VCaP (cell line): ENCODE data around the gene ASAP2.

Experiments
- H3K27ac ChIP-seq: fragments of 450-650 bp; 2 replicates; pipeline ENCODE4 v1.5.1; 2017
- TF ChIP-seq, protein P1 (sequence below): fragments of 450-650 bp; conservative IDR thresholded peaks from 2 replicates; pipeline ENCODE4 v1.5.1; 2017; ENCODE audit warnings: mild to moderate bottlenecking, moderate library complexity

The ASAP2 gene

DNA sequence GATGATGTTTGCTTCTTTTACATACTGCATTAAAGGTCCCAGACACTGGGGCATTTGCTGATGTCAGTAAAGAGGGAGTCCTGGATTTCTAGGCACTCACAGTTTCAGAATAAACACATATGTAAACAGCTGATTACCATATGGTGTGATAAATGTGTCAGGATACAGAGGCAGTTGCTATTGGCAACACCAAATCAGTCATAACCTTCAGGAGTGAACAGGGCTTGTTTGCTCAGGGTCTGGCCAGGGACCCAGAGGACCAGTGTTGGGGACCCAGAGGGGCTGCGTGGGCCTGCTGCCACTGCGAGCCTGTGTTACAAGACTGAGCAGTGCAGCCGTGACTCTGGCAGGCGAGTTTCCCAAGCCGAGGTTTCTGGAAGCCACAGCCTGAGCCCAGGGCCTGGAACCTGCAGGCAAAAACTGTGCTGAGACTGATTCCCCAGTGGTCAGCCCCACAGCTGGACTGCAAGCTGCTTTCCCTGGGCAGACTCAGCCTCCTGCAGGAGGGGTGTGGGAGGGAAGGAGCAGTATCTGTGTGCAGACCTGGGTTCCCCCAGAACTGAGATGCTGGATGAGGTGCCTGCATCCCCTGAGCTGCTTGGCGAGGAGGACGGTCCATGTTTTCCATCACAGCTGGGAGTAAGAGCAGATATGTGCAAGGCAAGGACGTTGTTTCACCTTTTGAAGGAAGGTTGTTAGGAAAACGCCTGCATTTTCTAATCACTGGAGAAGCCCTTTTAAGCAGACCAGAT lies 23.6 kb downstream of the ASAP2 start:
- TF ChIP-seq, protein P1, sequence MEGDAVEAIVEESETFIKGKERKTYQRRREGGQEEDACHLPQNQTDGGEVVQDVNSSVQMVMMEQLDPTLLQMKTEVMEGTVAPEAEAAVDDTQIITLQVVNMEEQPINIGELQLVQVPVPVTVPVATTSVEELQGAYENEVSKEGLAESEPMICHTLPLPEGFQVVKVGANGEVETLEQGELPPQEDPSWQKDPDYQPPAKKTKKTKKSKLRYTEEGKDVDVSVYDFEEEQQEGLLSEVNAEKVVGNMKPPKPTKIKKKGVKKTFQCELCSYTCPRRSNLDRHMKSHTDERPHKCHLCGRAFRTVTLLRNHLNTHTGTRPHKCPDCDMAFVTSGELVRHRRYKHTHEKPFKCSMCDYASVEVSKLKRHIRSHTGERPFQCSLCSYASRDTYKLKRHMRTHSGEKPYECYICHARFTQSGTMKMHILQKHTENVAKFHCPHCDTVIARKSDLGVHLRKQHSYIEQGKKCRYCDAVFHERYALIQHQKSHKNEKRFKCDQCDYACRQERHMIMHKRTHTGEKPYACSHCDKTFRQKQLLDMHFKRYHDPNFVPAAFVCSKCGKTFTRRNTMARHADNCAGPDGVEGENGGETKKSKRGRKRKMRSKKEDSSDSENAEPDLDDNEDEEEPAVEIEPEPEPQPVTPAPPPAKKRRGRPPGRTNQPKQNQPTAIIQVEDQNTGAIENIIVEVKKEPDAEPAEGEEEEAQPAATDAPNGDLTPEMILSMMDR = no peak
- no peak overlapping the region for H3K27ac ChIP-seq

DNA sequence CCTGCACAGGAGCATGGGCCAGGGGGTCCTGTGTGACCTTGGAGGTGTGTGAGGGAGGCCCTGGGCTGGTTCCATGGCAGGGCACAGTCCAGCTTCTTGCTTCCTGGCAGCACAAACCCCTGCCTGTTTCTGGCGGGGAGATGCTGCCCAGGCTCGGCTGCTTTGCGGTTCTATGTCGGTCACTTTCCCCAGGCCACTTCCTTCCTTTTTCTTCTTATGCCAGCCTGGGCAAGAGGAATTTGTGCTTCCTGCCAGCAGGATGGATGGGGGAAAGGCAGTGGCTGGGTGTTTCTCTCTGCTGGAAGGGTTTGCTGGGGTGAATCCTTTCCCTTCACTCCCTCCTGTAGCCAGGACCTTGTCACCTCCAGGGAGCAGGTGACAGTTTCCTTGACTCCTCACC lies 24.3 kb downstream of the ASAP2 start:
- TF ChIP-seq, protein P1 = no peak
- H3K27ac ChIP-seq = no peak overlapping the region

DNA sequence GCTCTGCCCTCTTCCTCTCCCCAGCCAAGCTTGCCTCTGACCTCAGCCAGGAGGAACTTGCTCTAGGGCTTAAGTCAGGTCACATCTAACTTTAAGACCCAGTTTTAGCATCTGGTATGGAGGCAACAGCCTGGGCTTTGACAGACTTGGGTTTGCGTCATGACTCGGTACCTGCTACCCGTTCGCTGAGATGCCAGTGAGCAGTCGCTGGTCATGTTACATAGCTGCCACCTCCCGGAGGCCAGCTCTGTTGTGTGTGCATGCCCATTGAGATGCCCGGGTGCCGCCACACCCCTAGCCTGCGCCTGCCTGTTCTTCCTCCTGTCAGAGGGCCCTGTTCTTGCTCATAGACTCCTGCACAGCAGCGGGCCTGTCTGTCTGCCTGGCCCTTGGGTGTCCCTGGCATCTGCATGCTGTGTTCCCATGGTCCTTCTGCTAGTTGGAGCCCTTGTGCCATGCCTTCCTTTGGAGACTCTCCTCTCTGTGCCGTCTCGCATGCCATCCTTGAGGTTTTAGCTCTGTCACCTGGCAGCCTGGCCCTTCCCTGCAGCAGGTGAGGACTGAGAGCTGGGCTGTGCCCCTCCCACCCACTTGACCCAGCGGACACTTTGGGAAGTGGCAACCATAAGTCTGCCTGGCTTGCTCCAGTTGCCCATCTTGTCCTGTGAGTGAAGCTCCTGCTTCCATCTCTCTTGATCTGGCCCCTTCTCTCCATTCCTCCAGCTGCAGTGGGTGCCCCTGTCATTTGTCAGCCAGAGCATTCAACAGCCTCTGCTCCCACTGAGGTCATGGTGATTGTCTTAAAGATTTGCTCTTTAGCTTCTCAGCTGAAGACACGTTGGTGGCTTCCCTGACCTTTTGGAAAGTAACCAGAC lies 24.9 kb downstream of the ASAP2 start:
- TF ChIP-seq, protein P1 = no peak
- no peak overlapping the region for H3K27ac ChIP-seq

DNA sequence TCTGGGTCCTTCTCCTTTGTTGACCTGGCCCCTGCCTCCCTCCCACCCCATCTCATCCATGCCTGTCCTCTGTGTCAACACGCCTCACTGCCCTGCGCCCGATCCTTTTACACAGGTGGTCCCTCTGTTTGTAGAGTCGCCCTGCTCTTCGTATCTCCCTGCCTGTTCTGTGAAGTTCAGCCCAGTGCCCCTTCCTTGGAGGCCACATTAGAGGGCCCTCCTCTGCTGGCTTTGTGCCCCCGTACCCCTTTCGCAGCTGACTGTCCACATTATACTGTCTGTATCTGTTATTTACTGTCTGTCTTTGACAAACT lies 25.5 kb downstream of the ASAP2 start:
- no peak overlapping the region for H3K27ac ChIP-seq
- TF ChIP-seq, protein P1 = no peak

DNA sequence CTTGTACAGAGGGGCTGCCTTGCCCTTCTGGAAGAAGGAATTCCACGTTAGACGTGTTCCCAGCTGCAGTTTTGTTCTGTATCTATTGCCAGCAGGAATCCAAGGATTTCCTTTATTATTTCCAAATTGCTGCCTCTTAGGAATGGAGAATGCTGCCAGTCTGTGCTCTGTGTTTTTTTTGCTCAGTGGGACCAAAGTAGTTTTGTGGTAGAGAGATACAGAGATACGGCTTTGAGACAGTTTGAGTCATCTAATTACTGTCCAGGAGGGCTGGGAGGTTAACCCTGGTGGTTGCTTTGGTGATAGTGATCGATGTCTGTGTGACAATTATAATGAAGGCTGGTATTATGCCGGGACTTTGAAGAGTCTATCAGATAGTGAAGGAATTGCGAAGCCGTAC lies 26.3 kb downstream of the ASAP2 start:
- no peak overlapping the region for H3K27ac ChIP-seq
- TF ChIP-seq, protein P1 = no peak

DNA sequence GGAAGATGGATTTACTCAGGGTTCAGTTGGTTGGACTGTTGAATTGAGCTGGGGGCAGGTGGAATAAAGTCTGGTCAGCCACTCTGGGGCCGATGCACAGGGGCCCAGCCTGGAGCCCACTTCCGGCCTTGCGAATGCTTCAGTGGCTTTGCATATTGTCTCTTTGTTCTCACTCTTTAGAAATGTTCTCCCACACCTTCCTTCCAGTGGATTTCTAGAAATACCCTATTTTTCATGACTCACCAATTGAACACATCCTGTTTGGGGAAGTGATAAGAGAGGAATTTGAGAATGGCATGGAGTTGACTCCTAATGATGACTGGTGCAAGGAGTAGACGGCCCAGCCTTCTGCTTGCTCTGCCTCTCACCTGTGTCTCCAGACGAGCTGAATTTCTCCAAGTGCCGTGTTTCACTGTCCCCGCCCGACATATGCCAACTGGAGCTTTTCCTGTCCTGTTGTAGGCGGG lies 28.1 kb downstream of the ASAP2 start:
- TF ChIP-seq, protein P1 = no peak
- H3K27ac ChIP-seq = no peak overlapping the region
